NT2/D1 (cell line): ENCODE measurements around the gene UBL7.

Source experiments
- DNase-seq: peaks from one replicate; pipeline ENCODE4 v3.0.0-alpha.2; 2011; ENCODE audit warnings: low read depth, low spot score
- H3K27me3 ChIP-seq: 2 replicates; pipeline ENCODE4 v1.6.0; 2011; ENCODE audit warnings: mild to moderate bottlenecking; ENCODE audit not compliant: insufficient read length, insufficient read depth
- H3K36me3 ChIP-seq: 2 replicates; pipeline ENCODE4 v1.6.1; 2011; ENCODE audit warnings: mild to moderate bottlenecking, low read length, mixed read lengths; ENCODE audit not compliant: insufficient read depth, insufficient read length
- H3K4me1 ChIP-seq: 2 replicates; pipeline ENCODE4 v1.5.1; 2011; ENCODE audit not compliant: insufficient read depth, insufficient read length
- H3K4me3 ChIP-seq: 2 replicates; pipeline ENCODE4 v1.5.1; 2011; ENCODE audit warnings: low read depth; ENCODE audit not compliant: insufficient read length
- H3K9ac ChIP-seq: 2 replicates; pipeline ENCODE4 v1.6.0; 2011; ENCODE audit warnings: low read depth; ENCODE audit not compliant: insufficient read length
- H3K9me3 ChIP-seq: 2 replicates; pipeline ENCODE4 v1.5.1; 2011; ENCODE audit warnings: mild to moderate bottlenecking, low read length; ENCODE audit not compliant: insufficient read depth
- SUZ12 ChIP-seq: IDR thresholded peaks from 2 replicates; pipeline ENCODE4 v1.6.1; 2011; ENCODE audit not compliant: insufficient read length, insufficient read depth; ENCODE audit errors: extremely low read depth
- YY1 ChIP-seq: IDR thresholded peaks from 2 replicates; pipeline ENCODE4 v1.6.1; 2011; ENCODE audit not compliant: insufficient read length, insufficient read depth
- ZNF274 ChIP-seq: IDR thresholded peaks from 2 replicates; pipeline ENCODE4 v1.6.1; 2011; ENCODE audit warnings: mild to moderate bottlenecking, low read depth, low read length

Gene UBL7

GRCh38 chr15:74451322-74451721, 9.6 kb downstream of the UBL7 start:
- H3K27me3 ChIP-seq, result no peaks in the 10 kb centered on the region
- peaks cover 8% of the 10 kb centered on the region for H3K4me1 ChIP-seq
- no peaks in the 10 kb centered on the region for H3K9me3 ChIP-seq
- TF ChIP-seq ZNF274 (no peak), SUZ12 (no peak), YY1 (no peak)
- DNase-seq, result no peak
- peaks cover 66% of the 10 kb centered on the region for H3K36me3 ChIP-seq
- H3K9ac ChIP-seq, result no peak overlapping the region
- no peak overlapping the region for H3K4me3 ChIP-seq

- Histone ChIP-seq H3K4me1 (peaks cover 8% of the 10 kb centered on the region), H3K9ac (no peak overlapping the region), H3K36me3 (peaks cover 74% of the 10 kb centered on the region), H3K9me3 (no peaks in the 10 kb centered on the region), H3K4me3 (no peak overlapping the region), H3K27me3 (no peaks in the 10 kb centered on the region)
- DNase-seq, result no peak
- TF ChIP-seq SUZ12, result no peak
- no peak for TF ChIP-seq YY1
- TF ChIP-seq ZNF274, result no peak
Measured at GRCh38 chr15:74449643-74450205, 11.2 kb downstream of the UBL7 start.

GRCh38 chr15:74449095-74449494, 11.9 kb downstream of the UBL7 start:
- Histone ChIP-seq H3K36me3 (peaks cover 80% of the 10 kb centered on the region), H3K4me3 (no peak overlapping the region), H3K27me3 (no peaks in the 10 kb centered on the region), H3K4me1 (peaks cover 8% of the 10 kb centered on the region), H3K9me3 (no peaks in the 10 kb centered on the region), H3K9ac (no peak overlapping the region)
- TF ChIP-seq ZNF274, result no peak
- TF ChIP-seq SUZ12, result no peak
- TF ChIP-seq YY1, result no peak
- no peak for DNase-seq

- TF ChIP-seq YY1 (no peak), SUZ12 (no peak), ZNF274 (no peak)
- peaks cover 4% of the 10 kb centered on the region for H3K4me1 ChIP-seq
- H3K4me3 ChIP-seq, result no peak overlapping the region
- DNase-seq, result no peak
- H3K9me3 ChIP-seq, result no peaks in the 10 kb centered on the region
- H3K27me3 ChIP-seq, result no peaks in the 10 kb centered on the region
- no peak overlapping the region for H3K9ac ChIP-seq
- H3K36me3 ChIP-seq, result peaks cover 67% of the 10 kb centered on the region
Measured at GRCh38 chr15:74445816-74446763, 14.9 kb downstream of the UBL7 start.

GRCh38 chr15:74444106-74445062, 16.6 kb downstream of the UBL7 start:
- Histone ChIP-seq H3K4me1 (peaks cover 4% of the 10 kb centered on the region), H3K27me3 (no peaks in the 10 kb centered on the region), H3K36me3 (peaks cover 50% of the 10 kb centered on the region), H3K9ac (no peak overlapping the region), H3K4me3 (no peak overlapping the region), H3K9me3 (no peaks in the 10 kb centered on the region)
- DNase-seq, result no peak
- no peak for TF ChIP-seq ZNF274
- no peak for TF ChIP-seq SUZ12
- TF ChIP-seq YY1, result no peak

GRCh38 chr15:74443100-74443909, 17.7 kb downstream of the UBL7 start:
- no peaks in the 10 kb centered on the region for H3K27me3 ChIP-seq
- H3K36me3 ChIP-seq, result peaks cover 39% of the 10 kb centered on the region
- TF ChIP-seq SUZ12, result no peak
- TF ChIP-seq YY1, result no peak
- no peak for TF ChIP-seq ZNF274
- H3K4me3 ChIP-seq, result no peak overlapping the region
- peaks cover 6% of the 10 kb centered on the region for H3K4me1 ChIP-seq
- no peak for DNase-seq
- no peaks in the 10 kb centered on the region for H3K9me3 ChIP-seq
- H3K9ac ChIP-seq, result no peak overlapping the region
